ENCODE results near the gene WDR59.
A peak's percentile ranks its signal among the peaks of the same experiment; 100 is the strongest.
"Not testable (repeated sequence)": the region's sequence is repeated elsewhere in the genome, so short reads cannot be mapped to it uniquely, and the experiment has no call there.

WDR59 gene

GRCh38 chr16:75012380-75013081, 27.6 kb upstream of the WDR59 start:
- DNase-seq, result no peak

- no peak for DNase-seq
Measured at GRCh38 chr16:75011634-75012307, 26.8 kb upstream of the WDR59 start.

- no peak for DNase-seq
Measured at GRCh38 chr16:75010427-75010826, 25.5 kb upstream of the WDR59 start.

GRCh38 chr16:75007443-75007842, 22.5 kb upstream of the WDR59 start:
- DNase-seq, result no peak

- no peak for DNase-seq
Measured at GRCh38 chr16:75005697-75006096, 20.8 kb upstream of the WDR59 start.

GRCh38 chr16:75004460-75004859, 19.5 kb upstream of the WDR59 start:
- no peak for DNase-seq

GRCh38 chr16:75003931-75004330, 19.0 kb upstream of the WDR59 start:
- DNase-seq, result no peak

GRCh38 chr16:75002474-75002873, 17.6 kb upstream of the WDR59 start:
- no peak for DNase-seq

GRCh38 chr16:75000481-75001081, 15.7 kb upstream of the WDR59 start:
- no peak for DNase-seq

- DNase-seq, result no peak
Measured at GRCh38 chr16:74999609-75000480, 14.9 kb upstream of the WDR59 start.

GRCh38 chr16:74999219-74999608, 14.3 kb upstream of the WDR59 start:
- no peak for DNase-seq

- peak; percentile 11 to 70 for DNase-seq
Measured at GRCh38 chr16:74998481-74999218, 13.7 kb upstream of the WDR59 start, which contains the start of gene ZNRF1. Gene ZNRF1, plus strand, starts transcription at chr16:74999024. Its CDS starts 648 bp downstream, at chr16:74999672.

- no peak for DNase-seq
Measured at GRCh38 chr16:74997042-74997491, 12.1 kb upstream of the WDR59 start.

GRCh38 chr16:74995986-74996385, 11.1 kb upstream of the WDR59 start:
- no peak for DNase-seq

GRCh38 chr16:74991593-74992403, 6.9 kb upstream of the WDR59 start:
- DNase-seq, result no peak

- no peak for DNase-seq
Measured at GRCh38 chr16:74991268-74991592, 6.3 kb upstream of the WDR59 start.

- no peak for DNase-seq
Measured at GRCh38 chr16:74990832-74991231, 5.9 kb upstream of the WDR59 start.

- DNase-seq, result not testable (repeated sequence)
Measured at GRCh38 chr16:74989864-74990263, 4.9 kb upstream of the WDR59 start.

GRCh38 chr16:74987027-74987681, 2.2 kb upstream of the WDR59 start:
- no peak for DNase-seq

GRCh38 chr16:74984194-74984528, 762 bp downstream of the WDR59 start:
- DNase-seq, result no peak

GRCh38 chr16:74982256-74982655, 2.7 kb downstream of the WDR59 start:
- DNase-seq, result no peak

Data from NCI-H446 (cell line).